OCI-LY7 (cell line): ENCODE measurements around the gene ACAP3.

ENCODE experiments used
- CTCF ChIP-seq: fragments of 200-600 bp; sonication (generic); conservative IDR thresholded peaks from 2 replicates; pipeline ENCODE4 v1.5.1; 2014; ENCODE audit warnings: mild to moderate bottlenecking, antibody characterized with exemption, low read length, moderate library complexity, mixed read lengths
- EZH2phosphoT487 ChIP-seq: fragments of 200-600 bp; sonication (generic); IDR thresholded peaks from 2 replicates; pipeline ENCODE4 v1.6.1; 2018; ENCODE audit warnings: low read depth, borderline replicate concordance, mild to moderate bottlenecking, mixed run types, antibody characterized with exemption, low read length, moderate library complexity, mixed read lengths

- TF ChIP-seq CTCF: no peak
- TF ChIP-seq EZH2phosphoT487: no peak
Observed at GRCh38 chr1:1297802-1298424, 9.8 kb downstream of the ACAP3 start.
